Esophagus muscularis mucosa (tissue), 3 donors: ENCODE data around the gene ATP7A.

Experiments used
- CTCF ChIP-seq, 3 experiments: fragments of 200-600 bp in 2 of 3; fragments of 450-650 bp in 1 of 3; sonication (generic) in 2 of 3; IDR thresholded peaks; one replicate each; pipeline ENCODE4 v1.5.1; 2017 to 2019; ENCODE audit warnings: antibody characterized with exemption in 3 of 3, mild to moderate bottlenecking in 2 of 3, moderate library complexity in 1 of 3
- POLR2A ChIP-seq: fragments of 450-650 bp; IDR thresholded peaks from one replicate; pipeline ENCODE4 v1.6.1; 2017; ENCODE audit warnings: antibody characterized with exemption, moderate library complexity, mild to moderate bottlenecking, low read depth

DNA sequence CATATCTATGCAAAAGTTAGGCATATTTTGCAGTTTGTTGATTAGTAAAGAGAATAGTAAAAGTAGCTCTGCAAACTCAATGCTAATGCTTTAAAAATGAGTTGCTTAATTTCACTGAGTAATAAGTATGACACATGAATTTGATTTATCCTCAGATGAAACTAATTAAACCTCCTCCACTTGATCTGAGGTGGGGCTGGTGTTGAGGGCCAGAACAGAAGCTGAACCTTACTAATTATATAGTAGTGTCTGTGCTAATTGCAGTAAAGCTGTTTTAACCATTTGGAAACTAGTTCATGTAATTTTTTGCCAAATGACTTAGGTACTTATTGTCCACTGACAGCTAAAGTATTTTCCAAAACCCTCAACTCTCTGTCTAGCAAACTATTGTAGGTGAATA is 66.6 kb downstream of the ATP7A start:
- TF ChIP-seq CTCF (IDR thresholded peaks at IDR 0.05): no peak
- TF ChIP-seq POLR2A: no peak
